Transverse colon (tissue), 1 donor: ENCODE results near the gene LLCFC1.

Experiments used
- EP300 ChIP-seq: sonication (generic); formaldehyde crosslinking; IDR thresholded peaks from one replicate; pipeline ENCODE4 v1.6.1; 2017; ENCODE audit warnings: antibody characterized with exemption, low read depth
- POLR2A ChIP-seq: fragments of 450-650 bp; IDR thresholded peaks from one replicate; pipeline ENCODE4 v1.6.1; 2016; ENCODE audit warnings: antibody characterized with exemption, mild to moderate bottlenecking, moderate library complexity

DNA sequence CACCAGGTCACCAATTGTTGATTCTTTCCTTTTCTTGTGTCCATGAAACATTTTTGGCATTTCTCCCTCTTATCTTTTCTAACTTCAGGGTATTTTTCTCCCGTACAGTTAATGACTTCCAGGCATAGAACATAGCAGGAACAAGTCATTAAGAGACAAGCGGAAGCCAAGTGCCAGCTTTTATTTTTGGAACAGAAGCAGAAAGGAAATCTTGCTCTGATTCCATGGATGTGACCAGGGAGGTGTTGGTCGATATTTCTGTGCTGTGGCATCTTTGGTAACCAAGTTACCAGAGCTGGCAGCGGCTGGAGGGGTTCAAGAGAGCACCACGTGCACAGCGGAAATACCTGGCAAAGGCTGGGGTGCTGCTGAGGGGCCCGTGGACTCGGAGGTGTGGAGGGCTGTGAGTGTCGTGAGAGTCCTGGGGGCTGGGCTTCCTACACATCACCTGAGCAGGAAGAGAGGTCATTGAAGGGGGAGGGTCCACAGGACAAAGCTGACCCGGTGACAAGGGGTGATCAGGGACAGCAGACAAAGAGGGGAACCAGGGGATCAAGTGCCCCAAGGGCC lies 1.8 kb downstream of the LLCFC1 start:
- TF ChIP-seq EP300 (no peak), POLR2A (no peak)
